Midbrain (tissue), 1 donor: ENCODE data around the gene CCL17.
"Not testable (repeated sequence)": the region's sequence is repeated elsewhere in the genome, so short reads cannot be mapped to it uniquely, and the experiment has no call there.

Experiments used
- DNase-seq: peaks from one replicate; lab custom pipeline; 2025; lab: John Stamatoyannopoulos, UW

The CCL17 gene

DNA sequence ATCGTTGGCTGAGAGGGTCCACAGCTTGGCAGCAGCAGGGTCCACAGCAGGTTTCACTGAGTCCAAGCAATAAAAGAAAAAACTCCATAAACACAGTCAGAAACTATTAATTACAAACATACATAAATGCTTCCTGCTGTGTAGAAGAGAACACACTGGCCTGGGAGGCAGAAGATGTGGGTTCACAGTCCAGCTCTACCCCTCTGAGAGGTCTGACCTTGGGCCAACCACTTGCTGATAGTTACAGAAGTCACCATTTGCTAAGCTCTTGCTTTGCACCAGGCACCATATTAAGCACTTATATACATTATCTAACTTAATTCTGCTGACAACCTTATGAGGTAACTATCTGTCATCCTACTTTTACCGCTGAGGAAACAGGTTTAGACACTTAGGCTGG lies 27.9 kb downstream of the CCL17 start:
- no peak for DNase-seq

DNA sequence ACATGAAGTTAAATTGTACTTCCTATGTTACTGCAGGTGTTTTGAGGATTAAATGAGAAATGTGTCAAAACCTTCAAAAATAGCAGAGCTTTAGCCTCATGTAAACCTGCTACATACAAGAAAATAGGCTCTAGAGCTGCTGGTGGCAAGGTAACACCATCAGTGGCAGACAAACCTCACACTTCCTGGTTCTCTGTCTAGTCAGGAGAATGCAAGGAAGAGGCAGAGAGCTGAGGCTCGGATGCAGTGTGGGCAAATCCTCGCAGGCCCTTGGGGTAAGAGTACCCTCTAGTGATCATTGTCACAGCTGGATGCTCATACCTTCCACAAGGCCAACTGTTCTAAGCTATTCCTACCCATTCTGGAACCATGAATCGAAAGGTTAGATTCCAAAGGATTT lies 28.4 kb downstream of the CCL17 start:
- DNase-seq: no peak

DNA sequence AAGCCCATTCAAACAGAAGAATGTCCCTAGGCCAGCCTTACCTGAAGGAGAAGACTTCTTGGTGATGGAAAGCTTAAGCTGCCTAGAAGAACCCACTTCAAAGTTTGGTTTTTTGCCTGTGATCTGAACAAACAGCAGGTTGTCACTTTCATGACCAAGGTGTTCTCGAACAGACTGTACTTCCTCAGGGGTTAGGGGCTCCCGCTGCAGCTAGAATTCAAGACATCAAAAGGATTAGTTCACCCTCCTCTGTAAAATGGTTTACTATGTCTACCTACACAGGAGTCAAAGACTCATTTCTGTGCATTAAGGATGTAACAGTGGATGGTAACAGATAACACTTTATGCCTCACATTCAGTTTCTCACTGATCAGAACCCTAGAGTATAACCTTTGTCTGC lies 29.4 kb downstream of the CCL17 start:
- DNase-seq: no peak

DNA sequence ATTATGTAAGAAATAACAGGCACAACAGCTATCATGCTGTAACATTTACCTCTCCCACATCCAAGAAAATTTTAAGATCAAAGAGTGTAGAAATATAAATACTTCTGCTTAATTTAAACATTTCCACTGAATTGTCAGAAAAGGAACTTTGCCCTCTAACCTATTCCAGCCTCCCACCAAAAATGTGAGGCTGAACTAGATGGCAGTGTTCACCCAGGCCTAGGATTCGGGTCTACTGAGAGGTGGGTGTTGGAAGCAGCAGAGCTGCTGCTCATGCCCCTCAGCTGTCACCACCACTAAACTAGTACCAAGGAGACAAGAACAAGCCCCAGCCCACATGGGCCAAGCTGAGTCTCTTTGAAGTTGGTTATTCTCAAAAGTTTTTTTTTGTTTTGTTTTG lies 31.3 kb downstream of the CCL17 start:
- no peak for DNase-seq

DNA sequence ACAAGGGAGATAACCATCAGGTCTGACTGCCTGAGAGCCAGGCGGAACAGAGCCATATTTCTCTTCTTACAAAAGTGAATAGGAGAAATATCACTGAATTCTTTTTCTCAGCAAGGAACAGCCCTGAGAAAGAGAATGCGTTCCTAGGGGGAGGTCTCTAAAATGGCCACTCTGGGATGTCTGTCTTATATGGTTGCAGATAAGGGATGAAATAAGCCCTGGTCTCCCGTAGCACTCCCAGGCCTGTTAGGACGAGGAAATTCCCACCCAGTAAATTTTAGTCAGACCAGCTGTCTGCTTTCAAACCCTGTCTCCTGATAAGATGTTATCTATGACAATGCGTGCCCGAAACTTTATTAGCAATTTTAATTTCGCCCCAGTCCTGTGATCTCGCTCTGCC lies 35.4 kb downstream of the CCL17 start:
- DNase-seq: not testable (repeated sequence)

DNA sequence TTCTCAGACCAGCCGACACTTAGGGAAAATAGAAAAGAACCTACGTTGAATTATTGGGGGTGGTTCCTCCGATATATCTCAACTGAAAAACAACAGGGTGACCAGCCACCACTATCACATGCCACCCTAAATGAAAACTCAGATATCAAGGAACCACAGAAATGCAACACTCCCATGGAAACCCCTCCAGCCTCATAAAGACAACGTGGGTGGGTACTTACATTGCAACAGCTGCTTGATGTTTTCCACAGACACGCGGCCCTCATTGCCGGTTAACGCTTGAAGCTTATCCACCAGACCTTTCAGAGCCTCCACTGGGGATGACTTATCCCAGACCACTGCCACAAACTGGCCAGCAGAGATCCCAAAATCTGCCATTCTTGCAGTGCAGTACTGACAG lies 36.0 kb downstream of the CCL17 start:
- not testable (repeated sequence) for DNase-seq

DNA sequence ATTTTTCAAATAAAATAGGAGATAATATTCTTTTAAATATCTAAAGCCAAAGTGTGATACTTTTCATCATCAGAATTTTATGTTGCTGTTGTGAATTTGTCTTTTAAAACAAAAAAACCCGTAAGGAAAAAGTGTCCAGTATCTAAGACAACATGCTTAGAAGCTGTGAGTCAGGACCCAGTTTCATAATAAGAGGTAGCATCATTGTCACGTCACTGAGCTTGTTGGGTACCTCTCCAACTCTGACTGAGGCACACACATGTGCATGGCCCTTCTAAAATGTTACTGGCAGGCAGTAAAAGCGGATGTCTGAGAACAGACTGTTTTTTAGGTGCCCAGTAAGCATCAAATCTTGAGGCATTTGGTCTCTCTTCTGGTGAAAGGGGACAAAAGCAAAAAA lies 40.1 kb downstream of the CCL17 start:
- no peak for DNase-seq

DNA sequence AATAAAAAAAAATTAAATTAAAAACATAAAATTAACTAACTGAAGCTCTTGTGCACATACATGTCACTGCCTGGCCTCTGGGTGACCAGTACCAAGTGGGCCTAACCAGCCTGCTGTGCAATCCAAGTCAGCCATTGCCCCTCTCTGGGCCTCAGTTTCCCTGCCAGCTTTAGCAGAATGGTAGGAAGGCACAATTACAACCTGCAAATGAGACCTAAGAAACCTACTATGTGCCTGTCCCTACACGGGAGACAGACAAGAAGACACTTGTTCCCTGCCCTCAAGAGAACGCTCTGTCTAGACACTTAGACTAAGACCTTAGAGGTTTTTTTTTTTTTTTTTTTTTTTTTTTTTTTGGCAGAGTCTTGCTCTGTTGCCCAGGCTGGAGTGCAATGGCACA lies 40.9 kb downstream of the CCL17 start:
- no peak for DNase-seq

DNA sequence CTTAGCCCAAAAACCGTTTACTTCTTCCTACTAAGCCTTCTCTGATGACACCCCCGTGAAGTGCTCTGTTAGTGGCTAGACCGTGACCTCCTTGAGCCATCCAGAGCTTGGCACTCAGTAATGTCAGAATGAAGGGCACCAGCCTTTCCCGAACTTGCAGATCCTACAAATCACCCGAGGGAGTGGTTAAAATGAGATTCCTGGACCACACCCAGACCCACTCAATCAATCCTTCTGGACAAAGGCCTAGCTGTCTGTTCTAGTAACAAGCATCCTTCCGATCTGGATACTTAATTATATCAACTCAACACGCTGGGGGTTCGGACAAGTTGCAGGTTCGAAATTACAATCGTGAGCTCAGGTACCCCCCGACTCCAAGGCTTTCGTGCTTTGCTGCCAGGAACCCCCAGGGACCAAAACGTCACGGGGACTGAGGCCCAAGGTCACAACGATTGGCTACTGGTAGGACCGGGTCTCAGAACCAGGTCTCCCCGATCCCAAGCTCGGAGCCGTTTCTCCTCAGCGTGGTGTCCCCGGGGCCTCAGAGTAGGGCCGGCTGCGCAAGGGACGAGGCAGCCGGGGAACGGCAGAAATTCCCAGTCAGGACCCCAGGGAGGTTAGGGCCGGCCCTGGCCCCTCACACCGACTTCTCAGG lies 42.1 kb downstream of the CCL17 start:
- no peak for DNase-seq

DNA sequence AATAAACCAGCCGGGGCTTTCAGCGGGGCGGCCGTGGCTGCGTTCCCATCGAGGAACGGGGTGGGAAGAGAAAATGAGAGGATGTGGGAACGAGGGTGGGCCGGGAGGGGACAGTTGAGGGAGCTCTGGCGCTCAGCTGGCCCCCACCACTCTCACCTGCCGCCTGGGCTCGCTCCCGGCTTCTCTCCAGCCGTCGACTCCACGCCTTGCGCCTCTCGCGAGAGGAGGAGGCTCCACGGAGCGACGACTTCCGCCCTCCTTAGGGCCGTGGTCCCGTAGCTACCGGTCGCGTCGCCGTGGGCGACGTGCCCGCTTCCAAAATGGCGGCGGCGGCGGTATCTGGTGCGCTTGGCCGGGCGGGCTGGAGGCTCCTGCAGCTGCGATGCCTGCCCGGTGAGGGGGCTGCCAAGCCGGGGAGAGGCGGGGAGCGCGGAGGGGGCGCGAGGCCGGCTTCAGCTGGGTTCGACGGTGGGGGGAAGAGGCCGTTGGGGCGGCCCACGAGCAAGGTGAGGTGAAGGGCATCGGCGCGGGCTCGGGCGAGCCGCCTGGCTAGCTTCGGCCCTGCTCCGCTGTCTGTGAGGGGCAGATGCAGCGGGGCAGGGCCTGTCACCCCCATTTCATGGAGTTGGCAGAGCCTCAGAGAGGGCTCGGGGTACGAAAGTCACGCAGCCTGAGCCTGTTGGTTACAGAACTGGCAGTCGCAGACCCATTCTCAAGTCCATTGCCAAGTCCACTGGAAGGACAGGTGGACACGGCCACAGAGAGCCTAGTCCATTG lies 42.8 kb downstream of the CCL17 start, which contains the start of the genes CIAPIN1 and COQ9:
Gene CIAPIN1, minus strand, starts transcription at position 200 of the 777 bp plus-strand sequence. CDS start 6,457 bp downstream, outside the sequence.
Gene COQ9, plus strand, starts transcription at position 294 of the 777 bp plus-strand sequence. Its CDS starts 27 bp downstream, at position 321.
- DNase-seq: peak; percentile 92

DNA sequence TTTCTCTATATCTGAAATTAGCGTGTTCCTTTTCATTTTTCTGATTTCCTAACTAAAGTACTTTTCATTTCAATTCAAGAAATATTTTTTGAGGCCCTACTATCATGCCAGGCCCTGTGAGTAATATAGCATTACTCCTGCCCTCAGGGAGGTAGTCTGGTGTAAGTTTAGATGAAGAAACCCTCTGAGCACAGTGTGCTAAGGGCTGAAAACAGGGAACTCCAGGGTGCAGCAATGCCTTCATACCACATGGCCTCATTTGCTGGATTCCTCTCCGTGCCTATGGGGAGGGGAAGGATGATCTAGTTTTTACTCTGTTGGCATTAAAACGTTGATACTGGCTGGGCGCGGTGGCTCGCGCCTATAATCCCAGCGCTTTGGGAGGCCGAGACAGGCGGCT lies 47.5 kb downstream of the CCL17 start:
- DNase-seq: no peak

DNA sequence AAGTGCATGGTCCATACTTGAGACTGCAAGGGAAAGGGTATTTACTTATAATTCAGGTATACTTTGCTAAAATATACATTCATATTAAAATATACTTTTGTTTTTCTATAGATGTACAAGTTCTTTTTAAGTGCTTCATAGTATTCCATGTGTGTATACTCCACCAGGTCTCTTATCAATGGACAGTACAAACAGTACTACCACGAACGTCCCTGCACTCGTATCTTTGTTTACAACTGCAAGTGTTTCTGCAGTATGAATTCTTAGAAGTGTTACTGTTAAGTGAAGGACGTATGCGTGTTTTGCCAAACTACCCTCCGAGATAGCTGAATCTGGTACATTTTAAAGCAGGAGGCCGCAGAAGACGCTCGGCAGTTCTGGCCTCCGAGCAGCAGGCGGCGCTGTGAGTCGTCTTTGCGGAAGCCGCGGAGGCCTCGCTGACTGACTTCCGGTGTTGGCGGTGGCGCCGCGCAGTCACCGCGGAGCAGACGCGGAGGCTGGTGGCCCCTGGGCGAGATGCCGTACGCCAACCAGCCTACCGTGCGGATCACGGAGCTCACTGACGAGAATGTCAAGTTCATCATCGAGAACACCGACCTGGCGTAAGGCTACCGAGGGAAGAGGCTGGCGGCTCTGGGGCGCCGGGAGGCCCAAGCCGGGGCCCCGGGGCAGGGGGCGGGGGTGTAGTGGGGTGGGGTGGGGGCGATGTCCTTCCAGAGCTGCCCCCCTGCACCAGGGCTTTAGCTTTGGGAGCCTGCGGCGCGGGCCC lies 57.8 kb downstream of the CCL17 start, which contains the start of gene POLR2C:
Gene POLR2C, plus strand, starts transcription at position 471 of the 769 bp plus-strand sequence. Its CDS starts 46 bp downstream, at position 517.
- peak; percentile 86 for DNase-seq

DNA sequence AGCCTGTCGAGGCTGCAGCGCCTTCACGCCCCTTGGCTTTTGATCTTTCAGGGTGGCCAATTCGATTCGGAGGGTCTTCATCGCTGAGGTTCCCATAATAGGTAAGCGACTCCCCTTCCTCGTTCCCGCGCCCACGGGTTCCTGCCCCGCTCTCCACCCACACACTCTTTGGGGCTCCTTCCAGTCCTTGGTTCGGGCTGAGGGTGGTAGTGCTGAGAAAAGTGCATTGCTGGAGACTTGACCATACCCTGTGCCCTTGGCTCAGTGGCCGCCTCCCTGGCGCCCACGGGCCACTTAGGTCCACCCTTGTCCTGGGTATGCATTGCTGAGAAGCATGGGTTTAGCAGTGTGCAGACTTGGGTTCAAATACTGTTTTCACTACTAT lies 58.4 kb downstream of the CCL17 start:
- DNase-seq: no peak

DNA sequence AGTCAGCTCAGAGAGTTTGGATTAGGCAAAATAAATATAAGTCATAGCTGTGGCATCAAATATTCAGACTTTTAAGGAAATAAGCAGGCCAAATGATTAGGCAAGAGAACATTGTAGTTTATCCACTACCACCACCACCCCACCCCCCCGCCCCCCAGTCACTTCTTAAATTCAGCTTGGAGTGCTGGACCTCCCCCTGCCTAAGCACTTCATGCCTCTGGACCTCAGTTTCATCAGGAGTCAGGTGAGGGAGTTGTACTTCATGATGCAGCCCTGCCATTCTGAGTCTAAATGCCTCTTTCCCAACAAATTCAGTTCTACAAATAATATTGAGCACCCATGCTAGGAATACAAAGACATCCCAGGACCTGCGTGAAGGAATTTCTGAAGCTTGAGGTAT lies 60.0 kb downstream of the CCL17 start:
- no peak for DNase-seq
